ENCODE measurements around the gene MSI1. TPM values are rescaled to one million over a fixed set of nuclear protein-coding genes. Genes with fewer than 3 reads are reported as not detected.
A peak's percentile ranks its signal among the peaks of the same experiment; 100 is the strongest.

Gene MSI1
- polyA plus RNA-seq, 4 donors: 0.54 to 10.8 (median 3.5) TPM

GRCh38 chr12:120356567-120357030, 12.4 kb downstream of the MSI1 start:
- peaks cover 0 to 61% (median 2%) of the 10 kb centered on the region in 3 donors for H3K36me3 ChIP-seq (ENCODE audit: control insufficient read depth in 3 of 3, insufficient read depth in 2 of 3, low read depth in 1 of 3, low read length in 3 of 3)
- H3K4me1 ChIP-seq (ENCODE audit: control insufficient read depth in 3 of 3, insufficient read depth in 2 of 3, low read depth in 1 of 3, low read length in 2 of 3): peaks cover 0 to 6% (median 0%) of the 10 kb centered on the region in 3 donors
- no peak overlapping the region for H3K27ac ChIP-seq (ENCODE audit: low read depth in 1 of 3, low read length in 2 of 3)
- no peak for FAIRE-seq
- peak; percentile 74 to 81 for DNase-seq
- no peaks in the 10 kb centered on the region for H3K9me3 ChIP-seq (ENCODE audit: control insufficient read depth in 2 of 2, insufficient read depth in 1 of 2, low read depth in 1 of 2, low read length in 1 of 2)
- 69 to 71% (median 71%) methylated on average over 13 of the region's 13 CpGs for WGBS, 3 donors
- H3K27me3 ChIP-seq (ENCODE audit: control insufficient read depth in 3 of 3, insufficient read depth in 3 of 3, low read length in 3 of 3): no peaks in the 10 kb centered on the region
- no peak overlapping the region for H3K4me3 ChIP-seq (ENCODE audit: low read depth in 1 of 3, low read length in 3 of 3)

DNA sequence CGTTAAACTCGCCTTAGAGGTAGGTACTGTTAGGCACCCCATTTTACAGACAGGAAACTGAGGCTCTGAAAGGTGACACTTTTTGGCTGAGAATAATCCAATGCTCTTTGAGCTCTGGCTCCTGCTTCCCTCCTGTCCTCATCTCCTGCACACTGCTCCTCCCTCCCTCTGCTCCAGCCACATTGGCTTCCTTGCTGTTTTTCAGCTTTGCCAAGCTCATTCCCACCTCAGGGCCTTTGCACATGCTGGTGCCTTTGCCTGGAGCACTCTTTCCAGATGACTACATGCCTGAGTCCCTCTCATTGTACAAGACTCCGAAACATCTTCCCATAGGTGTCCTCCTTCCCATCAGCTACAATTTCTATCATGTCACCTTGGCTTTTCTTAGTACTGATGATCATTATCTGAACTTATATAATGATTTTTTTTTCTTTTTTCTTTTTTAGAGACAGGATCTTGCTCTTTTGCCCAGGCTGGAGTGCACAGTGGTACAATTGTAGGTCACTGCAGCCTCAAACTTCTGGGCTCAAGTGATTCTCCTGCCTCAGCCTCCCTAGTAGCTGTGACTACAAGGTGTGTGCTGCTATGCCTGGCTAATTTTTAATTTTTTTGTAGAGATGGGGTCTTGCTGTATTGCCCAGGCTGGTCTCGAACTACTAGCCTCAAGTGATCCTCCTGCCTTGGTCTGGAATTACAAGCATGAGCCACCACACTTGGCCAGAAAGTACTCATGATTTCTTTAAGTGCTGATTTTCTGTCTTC, 15.2 kb downstream of the MSI1 start:
- Histone ChIP-seq H3K27ac (ENCODE audit: low read depth in 1 of 3, low read length in 2 of 3) (no peak overlapping the region), H3K27me3 (ENCODE audit: control insufficient read depth in 3 of 3, insufficient read depth in 3 of 3, low read length in 3 of 3) (no peaks in the 10 kb centered on the region), H3K9me3 (ENCODE audit: control insufficient read depth in 2 of 2, insufficient read depth in 1 of 2, low read depth in 1 of 2, low read length in 1 of 2) (no peaks in the 10 kb centered on the region), H3K4me1 (ENCODE audit: control insufficient read depth in 3 of 3, insufficient read depth in 2 of 3, low read depth in 1 of 3, low read length in 2 of 3) (no peaks in the 10 kb centered on the region), H3K36me3 (ENCODE audit: control insufficient read depth in 3 of 3, insufficient read depth in 2 of 3, low read depth in 1 of 3, low read length in 3 of 3) (peaks cover 0 to 58% (median 2%) of the 10 kb centered on the region in 3 donors), H3K4me3 (ENCODE audit: low read depth in 1 of 3, low read length in 3 of 3) (no peak overlapping the region)
- FAIRE-seq: no peak
- WGBS, 3 donors: 86 to 92% (median 90%) methylated on average over 4 of the region's 4 CpGs
- DNase-seq: no peak

GRCh38 chr12:120353136-120353535, 15.8 kb downstream of the MSI1 start:
- H3K4me3 ChIP-seq (ENCODE audit: low read depth in 1 of 3, low read length in 3 of 3): no peak overlapping the region
- H3K4me1 ChIP-seq (ENCODE audit: control insufficient read depth in 3 of 3, insufficient read depth in 2 of 3, low read depth in 1 of 3, low read length in 2 of 3): no peaks in the 10 kb centered on the region
- H3K36me3 ChIP-seq (ENCODE audit: control insufficient read depth in 3 of 3, insufficient read depth in 2 of 3, low read depth in 1 of 3, low read length in 3 of 3): peaks cover 0 to 60% (median 2%) of the 10 kb centered on the region in 3 donors
- H3K9me3 ChIP-seq (ENCODE audit: control insufficient read depth in 2 of 2, insufficient read depth in 1 of 2, low read depth in 1 of 2, low read length in 1 of 2): no peaks in the 10 kb centered on the region
- no peak overlapping the region for H3K27ac ChIP-seq (ENCODE audit: low read depth in 1 of 3, low read length in 2 of 3)
- no peak for FAIRE-seq
- no peaks in the 10 kb centered on the region for H3K27me3 ChIP-seq (ENCODE audit: control insufficient read depth in 3 of 3, insufficient read depth in 3 of 3, low read length in 3 of 3)
- 95 to 96% (median 95%) methylated on average over 6 of the region's 6 CpGs for WGBS, 3 donors
- DNase-seq: no peak

DNA sequence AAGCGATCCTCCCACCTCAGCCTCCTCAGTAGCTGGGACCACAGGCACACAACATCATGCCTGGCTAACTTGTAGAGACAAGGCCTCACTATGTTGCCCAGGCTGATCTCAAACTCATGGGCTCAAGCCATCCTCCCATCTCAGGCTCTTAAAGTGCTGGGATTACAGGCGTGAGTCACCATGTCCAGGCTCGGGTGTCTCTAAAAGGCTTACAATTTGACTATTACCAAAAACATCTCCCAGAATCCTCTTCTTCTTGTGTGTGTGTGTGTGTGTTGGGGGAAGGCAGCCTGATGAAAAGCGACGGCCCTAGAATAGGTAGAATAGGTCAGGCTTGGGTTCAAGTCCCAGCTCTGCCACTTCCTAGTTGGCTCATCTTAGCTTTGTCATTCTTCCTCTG, 16.8 kb downstream of the MSI1 start:
- Histone ChIP-seq H3K9me3 (ENCODE audit: control insufficient read depth in 2 of 2, insufficient read depth in 1 of 2, low read depth in 1 of 2, low read length in 1 of 2) (peaks cover 0 to 3% of the 10 kb centered on the region in 2 donors), H3K4me3 (ENCODE audit: low read depth in 1 of 3, low read length in 3 of 3) (no peak overlapping the region), H3K4me1 (ENCODE audit: control insufficient read depth in 3 of 3, insufficient read depth in 2 of 3, low read depth in 1 of 3, low read length in 2 of 3) (no peaks in the 10 kb centered on the region), H3K27ac (ENCODE audit: low read depth in 1 of 3, low read length in 2 of 3) (no peak overlapping the region), H3K36me3 (ENCODE audit: control insufficient read depth in 3 of 3, insufficient read depth in 2 of 3, low read depth in 1 of 3, low read length in 3 of 3) (peaks cover 0 to 65% (median 2%) of the 10 kb centered on the region in 3 donors), H3K27me3 (ENCODE audit: control insufficient read depth in 3 of 3, insufficient read depth in 3 of 3, low read length in 3 of 3) (no peaks in the 10 kb centered on the region)
- FAIRE-seq (no peak), DNase-seq (no peak)
- WGBS, 3 donors: 69 to 79% (median 79%) methylated on average over 5 of the region's 5 CpGs

DNA sequence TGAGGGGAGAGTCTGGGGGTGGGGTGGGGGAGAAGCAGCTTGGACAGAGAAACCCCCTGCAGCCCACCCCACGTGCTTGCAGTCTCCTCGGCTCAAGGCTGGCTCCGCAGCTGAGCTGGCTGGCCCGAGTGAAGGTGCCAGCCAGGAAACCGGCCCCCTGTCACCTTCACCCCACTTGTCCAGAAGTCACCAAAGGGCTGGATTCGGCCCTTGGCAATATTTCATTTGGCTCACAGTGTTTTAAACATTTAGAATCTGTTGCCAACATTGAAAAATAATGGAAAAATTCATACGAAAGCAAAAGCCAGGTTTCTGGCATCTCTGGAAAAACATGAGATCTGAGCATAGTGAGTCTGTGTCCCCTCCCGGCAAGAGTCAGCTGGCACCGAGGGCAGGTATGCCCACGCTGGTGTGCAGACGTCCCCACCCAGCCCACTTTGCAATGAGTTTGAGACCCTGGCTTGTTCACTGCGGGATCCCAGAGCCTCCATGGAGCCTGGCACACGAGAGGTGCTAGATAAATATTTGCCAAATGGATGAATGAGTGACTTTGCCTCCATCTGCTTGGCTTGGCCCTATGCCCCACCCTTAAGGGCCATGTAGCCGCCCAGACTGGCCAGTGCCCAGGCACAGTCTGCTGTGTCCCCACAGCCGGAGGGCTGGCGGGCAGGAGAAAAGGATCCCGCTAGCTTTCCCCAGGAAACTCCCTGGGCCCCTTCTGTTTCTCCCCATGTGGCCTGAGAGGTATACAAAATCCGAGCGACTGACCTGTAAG, 18.2 kb downstream of the MSI1 start:
- DNase-seq: no peak
- H3K36me3 ChIP-seq (ENCODE audit: control insufficient read depth in 3 of 3, insufficient read depth in 2 of 3, low read depth in 1 of 3, low read length in 3 of 3): peaks cover 0 to 66% (median 2%) of the 10 kb centered on the region in 3 donors
- 76 to 80% (median 76%) methylated on average over 19 of the region's 19 CpGs for WGBS, 3 donors
- H3K9me3 ChIP-seq (ENCODE audit: control insufficient read depth in 2 of 2, insufficient read depth in 1 of 2, low read depth in 1 of 2, low read length in 1 of 2): peaks cover 0 to 3% of the 10 kb centered on the region in 2 donors
- no peaks in the 10 kb centered on the region for H3K4me1 ChIP-seq (ENCODE audit: control insufficient read depth in 3 of 3, insufficient read depth in 2 of 3, low read depth in 1 of 3, low read length in 2 of 3)
- FAIRE-seq: no peak
- no peak overlapping the region for H3K4me3 ChIP-seq (ENCODE audit: low read depth in 1 of 3, low read length in 3 of 3)
- no peaks in the 10 kb centered on the region for H3K27me3 ChIP-seq (ENCODE audit: control insufficient read depth in 3 of 3, insufficient read depth in 3 of 3, low read length in 3 of 3)
- H3K27ac ChIP-seq (ENCODE audit: low read depth in 1 of 3, low read length in 2 of 3): no peak overlapping the region

- no peak overlapping the region for H3K4me3 ChIP-seq (ENCODE audit: low read depth in 1 of 3, low read length in 3 of 3)
- no peak overlapping the region for H3K27ac ChIP-seq (ENCODE audit: low read depth in 1 of 3, low read length in 2 of 3)
- H3K4me1 ChIP-seq (ENCODE audit: control insufficient read depth in 3 of 3, insufficient read depth in 2 of 3, low read depth in 1 of 3, low read length in 2 of 3): no peaks in the 10 kb centered on the region
- FAIRE-seq (no peak), DNase-seq (no peak)
- peaks cover 0 to 3% of the 10 kb centered on the region in 2 donors for H3K9me3 ChIP-seq (ENCODE audit: control insufficient read depth in 2 of 2, insufficient read depth in 1 of 2, low read depth in 1 of 2, low read length in 1 of 2)
- H3K27me3 ChIP-seq (ENCODE audit: control insufficient read depth in 3 of 3, insufficient read depth in 3 of 3, low read length in 3 of 3): no peaks in the 10 kb centered on the region
- H3K36me3 ChIP-seq (ENCODE audit: control insufficient read depth in 3 of 3, insufficient read depth in 2 of 3, low read depth in 1 of 3, low read length in 3 of 3): peaks cover 0 to 72% (median 0%) of the 10 kb centered on the region in 3 donors
- WGBS, 3 donors: 94 to 99% (median 95%) methylated on average over 10 to 11 of the region's 11 CpGs
Measured at GRCh38 chr12:120347766-120348165, 21.2 kb downstream of the MSI1 start.

- 87 to 92% (median 89%) methylated on average over 6 to 7 of the region's 7 CpGs for WGBS, 3 donors
- Histone ChIP-seq H3K27ac (ENCODE audit: low read depth in 1 of 3, low read length in 2 of 3) (no peak overlapping the region), H3K4me1 (ENCODE audit: control insufficient read depth in 3 of 3, insufficient read depth in 2 of 3, low read depth in 1 of 3, low read length in 2 of 3) (peaks cover 0 to 4% (median 0%) of the 10 kb centered on the region in 3 donors), H3K9me3 (ENCODE audit: control insufficient read depth in 2 of 2, insufficient read depth in 1 of 2, low read depth in 1 of 2, low read length in 1 of 2) (peaks cover 0 to 3% of the 10 kb centered on the region in 2 donors), H3K27me3 (ENCODE audit: control insufficient read depth in 3 of 3, insufficient read depth in 3 of 3, low read length in 3 of 3) (no peaks in the 10 kb centered on the region), H3K4me3 (ENCODE audit: low read depth in 1 of 3, low read length in 3 of 3) (no peak overlapping the region), H3K36me3 (ENCODE audit: control insufficient read depth in 3 of 3, insufficient read depth in 2 of 3, low read depth in 1 of 3, low read length in 3 of 3) (peaks cover 0 to 71% (median 0%) of the 10 kb centered on the region in 3 donors)
- DNase-seq (no peak), FAIRE-seq (no peak)
Measured at GRCh38 chr12:120346681-120347080, 22.3 kb downstream of the MSI1 start.

DNA sequence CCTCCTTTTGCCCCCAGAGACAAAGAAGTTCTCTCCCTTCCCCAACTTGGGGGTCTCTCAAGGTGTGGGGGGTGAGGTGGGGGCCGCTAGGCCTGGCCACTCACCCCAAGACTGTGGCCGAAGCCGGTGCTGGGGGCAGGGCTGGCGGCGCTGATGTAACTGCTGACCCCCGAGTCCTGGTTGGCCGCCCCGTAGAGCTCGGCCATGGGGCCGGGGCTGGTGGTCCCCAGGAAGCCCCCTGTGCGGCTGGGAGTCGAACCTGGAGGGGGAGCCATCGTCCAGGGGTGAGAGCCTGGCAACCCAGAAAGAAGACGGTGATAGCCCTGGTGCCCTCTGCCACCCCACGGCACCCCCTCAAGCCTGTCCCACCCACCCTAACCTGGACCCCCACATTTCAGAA, 22.9 kb downstream of the MSI1 start:
- no peak overlapping the region for H3K27ac ChIP-seq (ENCODE audit: low read depth in 1 of 3, low read length in 2 of 3)
- FAIRE-seq: no peak
- WGBS, 3 donors: 88 to 99% (median 94%) methylated on average over 9 to 15 of the region's 15 CpGs
- peaks cover 0 to 3% of the 10 kb centered on the region in 2 donors for H3K9me3 ChIP-seq (ENCODE audit: control insufficient read depth in 2 of 2, insufficient read depth in 1 of 2, low read depth in 1 of 2, low read length in 1 of 2)
- H3K4me3 ChIP-seq (ENCODE audit: low read depth in 1 of 3, low read length in 3 of 3): no peak overlapping the region
- peaks cover 0 to 66% (median 0%) of the 10 kb centered on the region in 3 donors for H3K36me3 ChIP-seq (ENCODE audit: control insufficient read depth in 3 of 3, insufficient read depth in 2 of 3, low read depth in 1 of 3, low read length in 3 of 3)
- H3K27me3 ChIP-seq (ENCODE audit: control insufficient read depth in 3 of 3, insufficient read depth in 3 of 3, low read length in 3 of 3): peaks cover 0 to 2% (median 0%) of the 10 kb centered on the region in 3 donors
- peaks cover 0 to 4% (median 0%) of the 10 kb centered on the region in 3 donors for H3K4me1 ChIP-seq (ENCODE audit: control insufficient read depth in 3 of 3, insufficient read depth in 2 of 3, low read depth in 1 of 3, low read length in 2 of 3)
- DNase-seq: no peak

All from small intestine (tissue), 7 donors.